Measurements from ENCODE around the gene SMARCA2. TPM values are rescaled to one million over a fixed set of nuclear protein-coding genes. Genes with fewer than 3 reads are reported as not detected.

SMARCA2 gene
- total and polyA plus RNA-seq, 9 of the 15 experiments (the other 6 are each of a cell fraction or from before 2014, with no cell fraction given) = 8.0 to 34.8 (median 25.5) TPM

DNA sequence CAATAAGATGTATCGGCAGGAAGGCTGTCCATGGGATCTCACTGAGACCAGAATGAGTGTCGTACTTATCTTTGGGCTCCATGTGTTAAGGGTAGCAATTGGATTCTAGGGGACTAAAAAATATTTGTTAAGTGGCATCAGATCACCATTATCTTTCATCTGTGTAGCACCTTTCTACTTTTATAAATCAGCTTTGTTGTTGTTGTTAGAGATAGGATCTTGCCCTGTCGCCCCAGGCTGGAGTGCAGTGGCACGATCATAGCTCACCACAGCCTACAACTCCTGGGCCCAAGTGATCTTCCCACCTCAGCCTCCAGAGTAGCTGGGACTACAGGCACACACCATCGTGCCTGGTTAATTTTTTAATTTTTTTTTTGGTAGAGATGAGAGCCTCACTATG, 220.5 kb downstream of the SMARCA2 start:
- no TSS peak for BruUV-seq (replicated peaks)
- WGBS (ENCODE audit: insufficient coverage, low coverage, missing lambda C conversion rate) = 0% methylated on average over 5 of the region's 5 CpGs
- H4K20me1 ChIP-seq (replicated peaks; ENCODE audit: control insufficient read depth, insufficient read depth, low read length) = no peaks in the 10 kb centered on the region
- ChIA-PET CTCF (ENCODE audit: low intra/inter-chr PET ratio) (no interaction called here), POLR2A (interaction anchor here (1.2 kb wide), 1 partner anchor 42 kb away, joined by 3 read pairs; no protein-coding TSS in a partner anchor)
- FAIRE-seq (no peak), ATAC-seq (no peak), DNase-seq (ENCODE audit: extremely low read depth in 1 of 4, low spot score in 3 of 4) (no peak)
- intact Hi-C loops (cut with micrococcal nuclease) (no loop called here), in situ Hi-C loops (cut with MboI) (no loop called here)
- H3K4me1 ChIP-seq (replicated peaks in 1 of 2; ENCODE audit: control insufficient read depth in 2 of 2, insufficient read depth in 2 of 2, low read length in 2 of 2) = no peaks in the 10 kb centered on the region
- no peaks in the 10 kb centered on the region for H3K36me3 ChIP-seq (ENCODE audit: control insufficient read depth, insufficient read depth, low read length)
- no peaks in the 10 kb centered on the region for H3K9me1 ChIP-seq (ENCODE audit: control insufficient read depth, insufficient read depth, low read length)
- no peak overlapping the region for H2AFZ ChIP-seq (ENCODE audit: low read depth, low read length)
- no peak overlapping the region for H3K27ac ChIP-seq (ENCODE audit: extremely low read depth, low read depth, low read length)
- H3K9ac ChIP-seq (ENCODE audit: insufficient read depth in 1 of 2, low read depth in 2 of 2, low read length in 2 of 2) = no peak overlapping the region
- H3K4me2 ChIP-seq (ENCODE audit: insufficient read depth, low read length) = no peak overlapping the region
- H3K27me3 ChIP-seq (ENCODE audit: control insufficient read depth in 2 of 2, insufficient read depth in 2 of 2, low read length in 2 of 2) = peaks cover 0 to 10% of the 10 kb centered on the region in 2 experiments; a peak in 1 of 5 replicates
- no peak for TF ChIP-seq ZSCAN29 (IDR thresholded peaks at IDR 0.05)
- H3K79me2 ChIP-seq (ENCODE audit: control insufficient read depth, insufficient read depth, low read length) = no peaks in the 10 kb centered on the region
- no peak overlapping the region for H3K4me3 ChIP-seq
- H3K9me3 ChIP-seq (replicated peaks; ENCODE audit: control insufficient read depth, insufficient read depth, low read depth, low read length) = no peaks in the 10 kb centered on the region

DNA sequence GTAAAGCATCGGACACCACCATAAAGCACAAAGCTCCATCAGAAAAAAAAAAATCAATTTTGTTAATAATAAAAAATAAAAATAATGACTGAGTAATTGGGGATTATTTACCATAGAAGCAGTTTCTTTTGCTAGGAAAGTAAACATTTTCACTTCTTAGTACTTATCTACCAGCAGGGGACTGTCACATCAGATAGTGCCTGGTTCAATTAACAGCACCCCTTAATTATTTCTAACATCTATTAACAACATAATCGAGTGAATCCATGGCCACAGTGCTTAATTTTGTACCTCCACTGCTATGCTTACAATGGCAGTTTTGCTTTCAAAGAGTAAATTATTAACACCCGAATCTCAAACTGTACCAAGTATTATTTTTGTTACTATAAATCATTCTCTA, 221.7 kb downstream of the SMARCA2 start:
- H4K20me1 ChIP-seq (replicated peaks; ENCODE audit: control insufficient read depth, insufficient read depth, low read length) = no peaks in the 10 kb centered on the region
- no peak overlapping the region for H3K9ac ChIP-seq (ENCODE audit: insufficient read depth in 1 of 2, low read depth in 2 of 2, low read length in 2 of 2)
- H3K9me3 ChIP-seq (replicated peaks; ENCODE audit: control insufficient read depth, insufficient read depth, low read depth, low read length) = no peaks in the 10 kb centered on the region
- intact Hi-C loops (cut with micrococcal nuclease) = no loop called here
- peaks cover 0 to 18% of the 10 kb centered on the region in 2 experiments; a peak in 3 of 5 replicates for H3K27me3 ChIP-seq (ENCODE audit: control insufficient read depth in 2 of 2, insufficient read depth in 2 of 2, low read length in 2 of 2)
- no peak overlapping the region for H3K27ac ChIP-seq (ENCODE audit: extremely low read depth, low read depth, low read length)
- ChIA-PET CTCF (ENCODE audit: low intra/inter-chr PET ratio) (no interaction called here), POLR2A (interaction anchor here (1.2 kb wide), 1 partner anchor 43 kb away, joined by 3 read pairs; no protein-coding TSS in a partner anchor)
- in situ Hi-C loops (cut with MboI) = no loop called here
- DNase-seq (ENCODE audit: extremely low read depth in 1 of 4, low spot score in 3 of 4) = no peak
- no peak for FAIRE-seq
- H3K79me2 ChIP-seq (ENCODE audit: control insufficient read depth, insufficient read depth, low read length) = no peaks in the 10 kb centered on the region
- H3K9me1 ChIP-seq (ENCODE audit: control insufficient read depth, insufficient read depth, low read length) = no peaks in the 10 kb centered on the region
- BruUV-seq (replicated peaks) = no TSS peak
- no peak overlapping the region for H3K4me3 ChIP-seq
- WGBS (ENCODE audit: insufficient coverage, low coverage, missing lambda C conversion rate) = 0% methylated on average over 3 of the region's 3 CpGs
- H2AFZ ChIP-seq (ENCODE audit: low read depth, low read length) = no peak overlapping the region
- no peaks in the 10 kb centered on the region for H3K36me3 ChIP-seq (ENCODE audit: control insufficient read depth, insufficient read depth, low read length)
- no peak for ATAC-seq
- peaks cover 0 to 6% of the 10 kb centered on the region in 2 experiments; a peak in 1 of 5 replicates for H3K4me1 ChIP-seq (replicated peaks in 1 of 2; ENCODE audit: control insufficient read depth in 2 of 2, insufficient read depth in 2 of 2, low read length in 2 of 2)
- no peak for TF ChIP-seq SMARCA4 (IDR thresholded peaks at IDR 0.05)
- no peak for TF ChIP-seq SNIP1 (IDR thresholded peaks at IDR 0.05; ENCODE audit: low read depth)
- no peak for TF ChIP-seq POLR2AphosphoS2 (IDR thresholded peaks at IDR 0.05; ENCODE audit: low read length)
- no peak for TF ChIP-seq SMARCB1 (IDR thresholded peaks at IDR 0.05; ENCODE audit: insufficient read length, low read depth)
- TF ChIP-seq E2F3 (CRISPR knock-in tag; IDR thresholded peaks at IDR 0.05) = no peak
- TF ChIP-seq PTTG1 (tag; IDR thresholded peaks at IDR 0.05; ENCODE audit: low read depth) = no peak
- TF ChIP-seq SRSF1 (IDR thresholded peaks at IDR 0.05; ENCODE audit: low read depth, low read length) = no peak
- TF ChIP-seq HMG20A (CRISPR knock-in tag; conservative IDR thresholded peaks at IDR 0.05) = no peak
- TF ChIP-seq, protein P1, sequence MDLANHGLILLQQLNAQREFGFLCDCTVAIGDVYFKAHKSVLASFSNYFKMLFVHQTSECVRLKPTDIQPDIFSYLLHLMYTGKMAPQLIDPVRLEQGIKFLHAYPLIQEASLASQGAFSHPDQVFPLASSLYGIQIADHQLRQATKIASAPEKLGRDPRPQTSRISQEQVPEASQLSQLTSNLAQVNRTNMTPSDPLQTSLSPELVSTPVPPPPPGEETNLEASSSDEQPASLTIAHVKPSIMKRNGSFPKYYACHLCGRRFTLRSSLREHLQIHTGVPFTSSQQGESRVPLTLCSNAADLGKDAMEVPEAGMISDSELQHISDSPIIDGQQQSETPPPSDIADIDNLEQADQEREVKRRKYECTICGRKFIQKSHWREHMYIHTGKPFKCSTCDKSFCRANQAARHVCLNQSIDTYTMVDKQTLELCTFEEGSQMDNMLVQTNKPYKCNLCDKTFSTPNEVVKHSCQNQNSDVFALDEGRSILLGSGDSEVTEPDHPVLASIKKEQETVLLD (IDR thresholded peaks at IDR 0.05) = no peak
- TF ChIP-seq, protein P2, sequence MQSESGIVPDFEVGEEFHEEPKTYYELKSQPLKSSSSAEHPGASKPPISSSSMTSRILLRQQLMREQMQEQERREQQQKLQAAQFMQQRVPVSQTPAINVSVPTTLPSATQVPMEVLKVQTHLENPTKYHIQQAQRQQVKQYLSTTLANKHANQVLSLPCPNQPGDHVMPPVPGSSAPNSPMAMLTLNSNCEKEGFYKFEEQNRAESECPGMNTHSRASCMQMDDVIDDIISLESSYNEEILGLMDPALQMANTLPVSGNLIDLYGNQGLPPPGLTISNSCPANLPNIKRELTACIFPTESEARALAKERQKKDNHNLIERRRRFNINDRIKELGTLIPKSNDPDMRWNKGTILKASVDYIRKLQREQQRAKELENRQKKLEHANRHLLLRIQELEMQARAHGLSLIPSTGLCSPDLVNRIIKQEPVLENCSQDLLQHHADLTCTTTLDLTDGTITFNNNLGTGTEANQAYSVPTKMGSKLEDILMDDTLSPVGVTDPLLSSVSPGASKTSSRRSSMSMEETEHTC (IDR thresholded peaks at IDR 0.05) = no peak
- no peak for TF ChIP-seq TAL1 (IDR thresholded peaks at IDR 0.05)
- TF ChIP-seq BRF1 (IDR thresholded peaks at IDR 0.05; ENCODE audit: borderline replicate concordance, extremely low read depth, insufficient read length) = no peak
- H3K4me2 ChIP-seq (ENCODE audit: insufficient read depth, low read length) = no peak overlapping the region

Measured in K562 (cell line).